Measurements from ENCODE around the gene NPBWR2. TPM values are rescaled to one million over a fixed set of nuclear protein-coding genes. Genes with fewer than 3 reads are reported as not detected.

NPBWR2 gene
- total RNA-seq, 1 donor from 2014 or later = not detected

DNA sequence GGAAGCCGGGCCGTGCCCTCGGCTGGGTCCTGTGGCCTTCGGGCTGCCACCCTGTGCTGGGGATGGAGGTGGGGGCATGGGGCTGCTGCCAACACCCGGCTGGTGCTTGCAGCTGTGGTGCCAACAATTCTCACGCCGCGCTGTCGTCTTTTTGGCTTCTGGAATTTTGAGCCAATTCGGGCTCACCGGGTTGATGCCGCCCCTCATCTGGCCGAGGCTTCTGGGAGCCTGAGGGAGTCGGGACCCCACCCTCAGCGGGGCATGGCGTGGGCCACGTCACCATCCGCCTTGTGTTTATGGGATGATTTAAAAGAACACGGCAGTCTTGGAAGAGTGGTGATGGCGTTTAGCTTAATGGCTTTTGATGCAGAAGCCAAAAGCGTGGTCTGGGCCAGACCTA, 8.7 kb upstream of the NPBWR2 start:
- Histone ChIP-seq H3K36me3 (no peaks in the 10 kb centered on the region), H3K27me3 (peaks cover 5% of the 10 kb centered on the region), H3K4me2 (no peak overlapping the region), H3F3A (ENCODE audit: low read depth) (no peaks in the 10 kb centered on the region), H3K79me2 (ENCODE audit: low read depth) (no peaks in the 10 kb centered on the region), H3K4me1 (no peaks in the 10 kb centered on the region), H3K4me3 (no peak overlapping the region), H3K27ac (no peak overlapping the region), H4K20me1 (ENCODE audit: low read depth) (no peaks in the 10 kb centered on the region), H3K9me3 (ENCODE audit: low read depth) (no peaks in the 10 kb centered on the region), H2AFZ (replicated peaks) (no peak overlapping the region), H3K9ac (no peak overlapping the region)
- Mint-ChIP-seq H3K27ac (no peak overlapping the region), H3K36me3 (no peaks in the 10 kb centered on the region), H3K4me1 (peaks cover 5% of the 10 kb centered on the region), H3K27me3 (ENCODE audit: insufficient read depth, low read depth) (peaks cover 22% of the 10 kb centered on the region), H3K9me3 (no peaks in the 10 kb centered on the region), H3K4me3 (no peak overlapping the region)
- TF ChIP-seq EZH2 (IDR thresholded peaks at IDR 0.05) = no peak
- no peak for TF ChIP-seq CTCF (IDR thresholded peaks at IDR 0.05)
- no peak for TF ChIP-seq EZH2phosphoT487 (IDR thresholded peaks at IDR 0.05)
- no peak for DNase-seq (ENCODE audit: low spot score)

- no peak overlapping the region for H3K4me2 ChIP-seq
These were observed 8.0 kb upstream of the NPBWR2 start for GRCh38 chr20:64115171-64115911.

GRCh38 chr20:64114356-64114971, 7.1 kb upstream of the NPBWR2 start:
- Mint-ChIP-seq H3K36me3 (no peaks in the 10 kb centered on the region), H3K4me3 (no peak overlapping the region), H3K9me3 (no peaks in the 10 kb centered on the region), H3K27me3 (ENCODE audit: insufficient read depth, low read depth) (peaks cover 17% of the 10 kb centered on the region), H3K4me1 (no peaks in the 10 kb centered on the region), H3K27ac (no peak overlapping the region)
- H3K9ac ChIP-seq = no peak overlapping the region
- H4K20me1 ChIP-seq (ENCODE audit: low read depth) = no peaks in the 10 kb centered on the region
- no peaks in the 10 kb centered on the region for H3K9me3 ChIP-seq (ENCODE audit: low read depth)
- TF ChIP-seq EZH2 (IDR thresholded peaks at IDR 0.05) (no peak), CTCF (IDR thresholded peaks at IDR 0.05) (no peak), EZH2phosphoT487 (IDR thresholded peaks at IDR 0.05) (no peak)
- H3K79me2 ChIP-seq (ENCODE audit: low read depth) = no peaks in the 10 kb centered on the region
- no peak overlapping the region for H3K27ac ChIP-seq
- H2AFZ ChIP-seq (replicated peaks) = no peak overlapping the region
- DNase-seq (ENCODE audit: low spot score) = no peak
- H3K4me1 ChIP-seq = no peaks in the 10 kb centered on the region
- no peaks in the 10 kb centered on the region for H3F3A ChIP-seq (ENCODE audit: low read depth)
- H3K4me2 ChIP-seq = no peak overlapping the region
- no peaks in the 10 kb centered on the region for H3K36me3 ChIP-seq
- H3K27me3 ChIP-seq = no peaks in the 10 kb centered on the region
- no peak overlapping the region for H3K4me3 ChIP-seq

More at GRCh38 chr20:64115171-64115911, 8.0 kb upstream of the NPBWR2 start:
- no peak for DNase-seq (ENCODE audit: low spot score)
- Histone ChIP-seq H3K9ac (no peak overlapping the region), H3F3A (ENCODE audit: low read depth) (no peaks in the 10 kb centered on the region), H3K36me3 (no peaks in the 10 kb centered on the region), H3K79me2 (ENCODE audit: low read depth) (no peaks in the 10 kb centered on the region), H2AFZ (replicated peaks) (no peak overlapping the region), H3K27ac (no peak overlapping the region), H3K4me3 (no peak overlapping the region), H3K4me1 (no peaks in the 10 kb centered on the region), H4K20me1 (ENCODE audit: low read depth) (no peaks in the 10 kb centered on the region), H3K27me3 (no peaks in the 10 kb centered on the region), H3K9me3 (ENCODE audit: low read depth) (no peaks in the 10 kb centered on the region)
- no peaks in the 10 kb centered on the region for H3K9me3 Mint-ChIP-seq
- H3K4me3 Mint-ChIP-seq = no peak overlapping the region
- peaks cover 16% of the 10 kb centered on the region for H3K27me3 Mint-ChIP-seq (ENCODE audit: insufficient read depth, low read depth)
- H3K4me1 Mint-ChIP-seq = peaks cover 4% of the 10 kb centered on the region
- no peak for TF ChIP-seq EZH2 (IDR thresholded peaks at IDR 0.05)
- no peaks in the 10 kb centered on the region for H3K36me3 Mint-ChIP-seq
- no peak overlapping the region for H3K27ac Mint-ChIP-seq

- TF ChIP-seq EZH2phosphoT487 (IDR thresholded peaks at IDR 0.05) = no peak
- no peak for TF ChIP-seq EZH2 (IDR thresholded peaks at IDR 0.05)
- TF ChIP-seq CTCF (IDR thresholded peaks at IDR 0.05) = no peak
- no peak overlapping the region for H3K4me2 ChIP-seq
- Mint-ChIP-seq H3K4me1 (no peaks in the 10 kb centered on the region), H3K36me3 (no peaks in the 10 kb centered on the region), H3K27me3 (ENCODE audit: insufficient read depth, low read depth) (peaks cover 15% of the 10 kb centered on the region), H3K27ac (peak overlapping the region; percentile 10), H3K9me3 (no peaks in the 10 kb centered on the region), H3K4me3 (no peak overlapping the region)
- no peaks in the 10 kb centered on the region for H3F3A ChIP-seq (ENCODE audit: low read depth)
- H3K4me3 ChIP-seq = no peak overlapping the region
- H3K4me1 ChIP-seq = no peaks in the 10 kb centered on the region
- DNase-seq (ENCODE audit: low spot score) = no peak
- H3K9me3 ChIP-seq (ENCODE audit: low read depth) = no peaks in the 10 kb centered on the region
- no peaks in the 10 kb centered on the region for H3K36me3 ChIP-seq
- H3K79me2 ChIP-seq (ENCODE audit: low read depth) = no peaks in the 10 kb centered on the region
- H3K27ac ChIP-seq = no peak overlapping the region
- no peaks in the 10 kb centered on the region for H4K20me1 ChIP-seq (ENCODE audit: low read depth)
- no peak overlapping the region for H3K9ac ChIP-seq
- H2AFZ ChIP-seq (replicated peaks) = no peak overlapping the region
- H3K27me3 ChIP-seq = no peaks in the 10 kb centered on the region
These were observed 6.5 kb upstream of the NPBWR2 start for GRCh38 chr20:64113796-64114355.
